ENCODE results near the gene HOXA1. TPM values are rescaled to one million over a fixed set of nuclear protein-coding genes. Genes with fewer than 3 reads are reported as not detected.
A peak's percentile ranks its signal among the peaks of the same experiment; 100 is the strongest.

HOXA1 gene
- total RNA-seq, 1 donor = 0.42 TPM

GRCh38 chr7:27137640-27138315 lies 42.0 kb upstream of the HOXA1 start:
- H3K4me3 ChIP-seq (ENCODE audit: low read length) = no peak overlapping the region
- H3K4me1 ChIP-seq (ENCODE audit: insufficient read depth, low read length) = peaks cover 16% of the 10 kb centered on the region
- no peaks in the 10 kb centered on the region for H3K9me3 ChIP-seq (ENCODE audit: low read depth, low read length)
- H3K27me3 ChIP-seq (ENCODE audit: insufficient read depth, low read length) = peaks cover 34% of the 10 kb centered on the region

GRCh38 chr7:27134392-27134791 lies 38.6 kb upstream of the HOXA1 start:
- Histone ChIP-seq H3K9me3 (ENCODE audit: low read depth, low read length) (no peaks in the 10 kb centered on the region), H3K4me1 (ENCODE audit: insufficient read depth, low read length) (peaks cover 21% of the 10 kb centered on the region), H3K27me3 (ENCODE audit: insufficient read depth, low read length) (peaks cover 32% of the 10 kb centered on the region), H3K4me3 (ENCODE audit: low read length) (no peak overlapping the region)

- Histone ChIP-seq H3K4me1 (ENCODE audit: insufficient read depth, low read length) (peaks cover 21% of the 10 kb centered on the region), H3K27me3 (ENCODE audit: insufficient read depth, low read length) (peaks cover 32% of the 10 kb centered on the region), H3K9me3 (ENCODE audit: low read depth, low read length) (no peaks in the 10 kb centered on the region), H3K4me3 (ENCODE audit: low read length) (no peak overlapping the region)
These were observed 37.8 kb upstream of the HOXA1 start for GRCh38 chr7:27133409-27134231.

- peaks cover 21% of the 10 kb centered on the region for H3K4me1 ChIP-seq (ENCODE audit: insufficient read depth, low read length)
- H3K4me3 ChIP-seq (ENCODE audit: low read length) = no peak overlapping the region
- H3K9me3 ChIP-seq (ENCODE audit: low read depth, low read length) = no peaks in the 10 kb centered on the region
- H3K27me3 ChIP-seq (ENCODE audit: insufficient read depth, low read length) = peaks cover 32% of the 10 kb centered on the region
These were observed 37.2 kb upstream of the HOXA1 start for GRCh38 chr7:27132978-27133377.

- H3K4me1 ChIP-seq (ENCODE audit: insufficient read depth, low read length) = peaks cover 20% of the 10 kb centered on the region
- no peaks in the 10 kb centered on the region for H3K9me3 ChIP-seq (ENCODE audit: low read depth, low read length)
- H3K4me3 ChIP-seq (ENCODE audit: low read length) = no peak overlapping the region
- H3K27me3 ChIP-seq (ENCODE audit: insufficient read depth, low read length) = peaks cover 30% of the 10 kb centered on the region
These were observed 36.4 kb upstream of the HOXA1 start for GRCh38 chr7:27132214-27132613.

- Histone ChIP-seq H3K4me1 (ENCODE audit: insufficient read depth, low read length) (peaks cover 13% of the 10 kb centered on the region), H3K4me3 (ENCODE audit: low read length) (peak overlapping the region; percentile 44), H3K27me3 (ENCODE audit: insufficient read depth, low read length) (peaks cover 25% of the 10 kb centered on the region), H3K9me3 (ENCODE audit: low read depth, low read length) (no peaks in the 10 kb centered on the region)
These were observed 35.6 kb upstream of the HOXA1 start for GRCh38 chr7:27131390-27131819.

GRCh38 chr7:27130540-27131389 lies 35.0 kb upstream of the HOXA1 start, which contains the start of gene HOXA4:
Gene HOXA4, minus strand, starts transcription at chr7:27130757. Its CDS starts 24 bp downstream, at chr7:27130733.
- H3K9me3 ChIP-seq (ENCODE audit: low read depth, low read length) = no peaks in the 10 kb centered on the region

GRCh38 chr7:27129729-27130539 lies 34.1 kb upstream of the HOXA1 start:
- Histone ChIP-seq H3K4me3 (ENCODE audit: low read length) (peak overlapping the region; percentile 31), H3K9me3 (ENCODE audit: low read depth, low read length) (no peaks in the 10 kb centered on the region), H3K4me1 (ENCODE audit: insufficient read depth, low read length) (peaks cover 10% of the 10 kb centered on the region), H3K27me3 (ENCODE audit: insufficient read depth, low read length) (peaks cover 11% of the 10 kb centered on the region)

More at GRCh38 chr7:27130540-27131389, 35.0 kb upstream of the HOXA1 start, which contains the start of gene HOXA4:
- Histone ChIP-seq H3K4me3 (ENCODE audit: low read length) (peak within 1 kb of the TSS; percentile 44), H3K27me3 (ENCODE audit: insufficient read depth, low read length) (peaks cover 18% of the 10 kb centered on the region), H3K4me1 (ENCODE audit: insufficient read depth, low read length) (peaks cover 13% of the 10 kb centered on the region)

- peaks cover 5% of the 10 kb centered on the region for H3K4me1 ChIP-seq (ENCODE audit: insufficient read depth, low read length)
- H3K4me3 ChIP-seq (ENCODE audit: low read length) = no peak overlapping the region
- no peaks in the 10 kb centered on the region for H3K9me3 ChIP-seq (ENCODE audit: low read depth, low read length)
- H3K27me3 ChIP-seq (ENCODE audit: insufficient read depth, low read length) = peaks cover 11% of the 10 kb centered on the region
These were observed 33.3 kb upstream of the HOXA1 start for GRCh38 chr7:27128776-27129728.

- H3K4me3 ChIP-seq (ENCODE audit: low read length) = no peak overlapping the region
- peaks cover 7% of the 10 kb centered on the region for H3K27me3 ChIP-seq (ENCODE audit: insufficient read depth, low read length)
- H3K9me3 ChIP-seq (ENCODE audit: low read depth, low read length) = no peaks in the 10 kb centered on the region
- peaks cover 5% of the 10 kb centered on the region for H3K4me1 ChIP-seq (ENCODE audit: insufficient read depth, low read length)
These were observed 32.2 kb upstream of the HOXA1 start for GRCh38 chr7:27128034-27128433.

- peaks cover 5% of the 10 kb centered on the region for H3K4me1 ChIP-seq (ENCODE audit: insufficient read depth, low read length)
- H3K27me3 ChIP-seq (ENCODE audit: insufficient read depth, low read length) = peaks cover 7% of the 10 kb centered on the region
- no peak overlapping the region for H3K4me3 ChIP-seq (ENCODE audit: low read length)
- H3K9me3 ChIP-seq (ENCODE audit: low read depth, low read length) = no peaks in the 10 kb centered on the region
These were observed 31.0 kb upstream of the HOXA1 start for GRCh38 chr7:27126596-27127327.

- peaks cover 7% of the 10 kb centered on the region for H3K27me3 ChIP-seq (ENCODE audit: insufficient read depth, low read length)
- no peaks in the 10 kb centered on the region for H3K9me3 ChIP-seq (ENCODE audit: low read depth, low read length)
- H3K4me1 ChIP-seq (ENCODE audit: insufficient read depth, low read length) = peaks cover under 1% of the 10 kb centered on the region
- no peak overlapping the region for H3K4me3 ChIP-seq (ENCODE audit: low read length)
These were observed 30.2 kb upstream of the HOXA1 start for GRCh38 chr7:27125986-27126394.
